Stimulated activated CD8-positive, alpha-beta memory T cell treated with anti-CD3 and anti-CD28 coated beads, Interleukin-12 subunit alpha, Interleukin-12 subunit beta, amount 100 ng/mL, for 1 hour (primary cell): ENCODE measurements around the gene RBM5.

ENCODE experiments used
- DNase-seq: peaks from one replicate; pipeline ENCODE4 v3.0.0-alpha.2; 2020; ENCODE audit warnings: low read depth

The RBM5 gene

GRCh38 chr3:50139308-50139707 lies 50.6 kb downstream of the RBM5 start:
- DNase-seq, result no peak

- no peak for DNase-seq
Observed at GRCh38 chr3:50139718-50140423, 51.2 kb downstream of the RBM5 start.

GRCh38 chr3:50140990-50141389 lies 52.3 kb downstream of the RBM5 start:
- no peak for DNase-seq

- DNase-seq, result no peak
Observed at GRCh38 chr3:50146316-50146901, 57.7 kb downstream of the RBM5 start.

- no peak for DNase-seq
Observed at GRCh38 chr3:50147016-50147415, 58.3 kb downstream of the RBM5 start.

GRCh38 chr3:50147447-50147846 lies 58.7 kb downstream of the RBM5 start:
- DNase-seq, result no peak

GRCh38 chr3:50147861-50148260 lies 59.1 kb downstream of the RBM5 start:
- DNase-seq, result no peak

GRCh38 chr3:50150404-50150750 lies 61.7 kb downstream of the RBM5 start:
- DNase-seq, result no peak

- DNase-seq, result no peak
Observed at GRCh38 chr3:50150863-50151686, 62.4 kb downstream of the RBM5 start.

- DNase-seq, result no peak
Observed at GRCh38 chr3:50151728-50152127, 63.0 kb downstream of the RBM5 start.

GRCh38 chr3:50153782-50154475 lies 65.2 kb downstream of the RBM5 start:
- no peak for DNase-seq

GRCh38 chr3:50154476-50154839 lies 65.7 kb downstream of the RBM5 start:
- no peak for DNase-seq

- DNase-seq, result peak; percentile 30
Observed at GRCh38 chr3:50154840-50155490, 66.2 kb downstream of the RBM5 start, which contains the start of gene SEMA3F. TSS of gene SEMA3F (plus strand) at chr3:50155324. CDS start at chr3:50159623, 4,299 bp downstream.

- DNase-seq, result no peak
Observed at GRCh38 chr3:50155491-50155878, 66.8 kb downstream of the RBM5 start.

GRCh38 chr3:50155891-50156290 lies 67.2 kb downstream of the RBM5 start:
- no peak for DNase-seq

GRCh38 chr3:50156549-50157493 lies 68.1 kb downstream of the RBM5 start:
- no peak for DNase-seq

GRCh38 chr3:50157827-50158529 lies 69.3 kb downstream of the RBM5 start:
- DNase-seq, result no peak

- DNase-seq, result no peak
Observed at GRCh38 chr3:50158530-50159146, 69.9 kb downstream of the RBM5 start.

GRCh38 chr3:50160561-50160983 lies 71.9 kb downstream of the RBM5 start:
- DNase-seq, result no peak

GRCh38 chr3:50161320-50161719 lies 72.6 kb downstream of the RBM5 start:
- no peak for DNase-seq
